Cardiac septum (tissue), 1 donor: ENCODE measurements around the gene SPO11. TPM values are rescaled to one million over a fixed set of nuclear protein-coding genes. Genes with fewer than 3 reads are reported as not detected.
A peak's percentile ranks its signal among the peaks of the same experiment; 100 is the strongest.

Experiments
- DNase-seq: peaks from one replicate; pipeline ENCODE4 v3.0.0-alpha.2; 2020; ENCODE audit warnings: low spot score
- intact Hi-C: fragments of 100-400 bp; cut with DNase I; formaldehyde crosslinking; loops from one replicate; pipeline ENCODE4 v1.14.0; 2022
- total RNA-seq: library from RNA; stranded (reverse); fragmentation: NEBNext Ultra II Directional; extraction: Animal tissue kit (Norgen Biotek cat#: 25700); gene quantifications from one replicate; pipeline ENCODE4 v1.2.1, GENCODE V29; 2021
- donor health status: DM: no; HTN: no; CAD: no.

The SPO11 gene
- total RNA-seq, 1 donor from 2014 or later, result not detected

- peak; percentile 39 for DNase-seq
- intact Hi-C loops, result no loop called here
These were observed 20.9 kb upstream of the SPO11 start for GRCh38 chr20:57308451-57309271.

GRCh38 chr20:57309544-57310115, 20.0 kb upstream of the SPO11 start:
- intact Hi-C loops, result no loop called here
- peak; percentile 47 for DNase-seq

- peak; percentile 51 for DNase-seq
- intact Hi-C loops, result no loop called here
These were observed 18.6 kb upstream of the SPO11 start for GRCh38 chr20:57310821-57311514.

GRCh38 chr20:57312138-57312537, 17.5 kb upstream of the SPO11 start:
- peak; percentile 9 for DNase-seq
- intact Hi-C loops, result no loop called here

- intact Hi-C loops, result no loop called here
These were observed 16.4 kb upstream of the SPO11 start for GRCh38 chr20:57313230-57313629.

DNA sequence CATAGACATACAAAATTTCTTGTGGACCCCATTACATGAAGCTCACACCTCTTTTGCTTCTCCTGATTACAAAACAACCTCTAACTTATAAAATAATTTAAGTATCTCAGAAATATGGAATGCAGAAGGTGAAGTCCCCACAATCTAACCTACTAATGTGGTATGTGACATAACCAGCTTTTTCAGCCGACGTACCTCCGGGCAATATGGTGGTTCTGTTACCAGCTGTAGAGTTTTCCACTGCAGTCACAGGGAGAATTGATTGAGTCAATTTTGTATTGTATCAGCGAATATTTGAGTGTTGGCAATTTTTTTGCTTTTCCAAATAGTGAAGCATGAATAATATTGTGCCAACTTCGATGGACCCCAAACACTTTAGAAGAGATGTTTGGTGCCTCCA, 15.7 kb upstream of the SPO11 start:
- intact Hi-C loops, result no loop called here
- DNase-seq, result peak; percentile 12

More at GRCh38 chr20:57313230-57313629, 16.4 kb upstream of the SPO11 start:
- DNase-seq, result peak; percentile 36

DNA sequence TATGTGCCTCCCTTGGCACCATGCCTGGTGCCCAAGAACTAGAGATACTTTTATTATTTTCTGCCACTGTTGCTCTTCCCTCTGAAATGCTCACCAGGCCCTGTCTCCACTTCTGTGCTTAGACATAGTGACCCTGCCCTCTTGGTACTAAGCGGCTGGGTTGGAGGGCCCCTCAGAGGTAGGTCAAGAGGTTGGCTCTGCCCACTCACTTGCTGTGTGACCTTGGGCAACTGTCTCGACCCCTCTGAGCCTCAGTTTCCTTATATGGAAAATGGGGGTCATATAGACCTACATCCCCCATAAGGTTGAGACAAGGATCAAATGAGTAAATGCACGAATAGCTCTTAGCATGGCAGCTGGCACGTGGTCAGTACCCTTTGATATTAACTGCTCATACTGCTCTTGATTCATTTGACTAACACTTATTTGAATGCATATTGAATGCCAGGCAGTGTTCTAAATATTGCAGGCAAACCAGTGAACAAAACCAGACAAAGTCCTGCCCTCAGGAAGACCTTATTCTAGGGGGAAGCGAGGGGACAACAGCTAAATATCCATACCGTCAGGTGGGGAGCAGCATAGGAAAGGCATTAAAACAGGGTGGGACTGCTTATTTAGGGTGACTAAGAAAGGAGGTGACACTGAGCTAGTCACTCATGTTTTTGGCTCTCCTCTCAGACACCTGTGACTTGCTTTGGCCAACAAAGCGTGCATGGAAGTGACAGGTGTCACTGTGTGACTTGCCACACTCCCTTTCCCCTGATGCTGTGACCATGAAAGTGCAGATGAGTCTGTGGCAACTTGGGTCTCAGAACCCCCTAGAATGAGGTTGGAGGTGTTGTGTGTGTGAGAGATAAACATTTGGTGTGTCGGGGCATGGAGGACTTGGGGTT, 14.3 kb upstream of the SPO11 start:
- peak; percentile 6 for DNase-seq
- intact Hi-C loops, result no loop called here

- intact Hi-C loops, result no loop called here
- peak; percentile 10 for DNase-seq
These were observed 13.6 kb upstream of the SPO11 start for GRCh38 chr20:57315976-57316480.

GRCh38 chr20:57316795-57317201, 12.8 kb upstream of the SPO11 start:
- peak; percentile 64 for DNase-seq
- intact Hi-C loops, result no loop called here

DNA sequence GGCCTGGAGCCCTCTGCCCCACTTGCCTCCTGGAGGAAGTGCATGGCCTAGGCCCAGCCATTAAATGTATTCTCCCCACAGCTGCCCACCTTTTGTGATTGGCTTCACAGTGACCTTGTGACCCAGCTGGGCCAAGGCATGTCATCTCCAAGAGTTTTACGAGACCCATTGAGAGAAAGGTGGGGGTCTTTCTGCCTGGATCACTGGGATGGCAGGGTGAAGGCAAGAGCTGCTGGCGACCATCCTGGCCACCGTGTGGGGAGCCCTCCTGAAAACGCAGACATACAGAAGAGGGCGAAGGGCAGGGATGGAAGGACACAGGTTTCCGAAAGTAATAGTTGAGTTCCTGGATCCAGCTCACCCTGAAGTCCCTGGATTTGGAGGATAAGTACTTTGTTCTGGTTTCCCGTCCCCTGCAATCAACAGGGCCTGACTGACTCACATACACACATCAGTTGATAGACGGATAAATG, 12.3 kb upstream of the SPO11 start:
- intact Hi-C loops, result no loop called here

DNA sequence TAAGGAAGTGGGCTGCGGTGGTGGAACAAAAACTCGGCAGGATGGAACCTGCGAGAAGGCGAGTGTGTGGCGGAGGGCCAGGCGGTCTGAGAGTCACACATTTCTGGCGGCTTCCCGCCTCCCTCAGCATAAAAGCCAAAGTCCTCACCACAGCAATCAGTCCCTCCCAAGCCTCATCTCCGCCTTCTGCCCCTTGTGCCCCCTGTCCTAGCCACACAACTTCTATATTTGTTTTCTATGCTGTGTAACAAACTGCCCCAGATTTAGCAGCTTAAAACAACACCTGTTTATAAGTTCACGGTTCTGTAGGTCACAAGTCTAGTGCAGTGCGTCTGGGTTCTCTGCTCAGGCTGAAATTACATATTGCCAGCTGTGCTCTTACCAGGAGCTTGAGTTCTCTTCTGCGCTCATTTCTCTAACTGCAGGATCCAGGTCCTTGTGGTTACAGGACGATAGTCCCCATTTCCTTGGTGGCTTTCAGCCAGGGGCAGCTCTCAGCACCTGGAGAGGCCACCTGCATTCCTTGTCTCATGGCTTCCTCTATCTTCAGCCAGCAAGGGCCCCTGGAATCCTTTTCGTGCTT, 11.7 kb upstream of the SPO11 start:
- peak; percentile 35 for DNase-seq
- intact Hi-C loops, result no loop called here

More for the DNA sequence above, 12.3 kb upstream of the SPO11 start:
- DNase-seq, result peak; percentile 15

- intact Hi-C loops, result no loop called here
- DNase-seq, result no peak
These were observed 10.0 kb upstream of the SPO11 start for GRCh38 chr20:57319584-57319983.

GRCh38 chr20:57320358-57320757, 9.2 kb upstream of the SPO11 start:
- DNase-seq, result no peak
- intact Hi-C loops, result no loop called here

DNA sequence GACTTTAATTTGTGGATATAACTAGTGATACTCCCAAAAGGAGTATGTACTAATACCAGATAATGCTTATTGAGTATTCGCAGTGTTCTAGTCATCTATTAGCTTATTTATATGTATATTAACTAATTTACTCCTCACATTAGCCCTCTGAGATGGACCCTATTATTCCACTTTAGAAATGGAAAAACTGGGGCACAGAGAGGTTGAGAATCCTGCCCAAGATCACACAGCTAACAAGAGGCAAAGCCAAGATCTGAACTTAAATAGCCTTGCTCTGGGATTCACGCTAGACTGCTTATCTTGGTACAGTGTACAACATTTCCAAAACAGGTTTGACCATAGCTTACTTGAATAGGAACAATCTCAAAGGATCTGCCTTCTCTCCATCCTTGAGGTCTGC, 8.5 kb upstream of the SPO11 start:
- intact Hi-C loops, result no loop called here
- no peak for DNase-seq

- DNase-seq, result no peak
- intact Hi-C loops, result no loop called here
These were observed 7.1 kb upstream of the SPO11 start for GRCh38 chr20:57322476-57322875.

- intact Hi-C loops, result no loop called here
- DNase-seq, result no peak
These were observed 6.6 kb upstream of the SPO11 start for GRCh38 chr20:57323034-57323433.

DNA sequence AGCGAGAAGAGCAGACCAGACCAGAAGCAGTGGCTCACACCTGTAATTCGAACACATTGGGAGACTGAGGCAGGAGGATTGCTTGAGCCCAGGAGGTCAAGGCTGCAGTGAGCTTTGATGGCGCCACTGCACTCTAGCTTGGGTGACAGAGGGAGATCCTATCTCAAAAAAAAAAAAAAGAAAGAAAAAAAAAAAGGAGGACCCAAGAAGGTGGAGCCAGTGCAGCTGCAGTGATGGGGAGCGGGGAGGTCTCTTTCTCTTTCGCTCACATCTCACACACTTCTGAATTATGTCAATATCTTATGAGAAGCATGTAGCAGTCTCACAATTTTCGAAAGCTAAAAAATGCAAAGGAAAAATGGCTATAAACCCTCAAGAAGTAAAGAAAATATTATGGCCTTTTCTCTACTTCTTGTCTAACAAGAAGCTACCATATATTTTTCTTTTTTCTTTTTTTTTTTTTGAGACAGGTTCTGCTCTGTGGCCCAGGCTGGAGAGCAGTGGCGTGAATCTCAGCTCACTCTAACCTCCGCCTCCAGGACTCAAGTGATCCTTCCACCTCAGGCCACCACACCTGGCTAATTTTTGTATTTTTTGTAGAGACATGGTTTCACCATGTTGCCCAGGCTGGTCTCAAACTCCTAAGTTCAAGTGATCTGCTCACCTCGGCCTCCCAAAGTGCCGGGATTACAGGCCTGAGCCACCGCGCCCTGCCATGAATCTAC, 3.8 kb upstream of the SPO11 start:
- no peak for DNase-seq
- intact Hi-C loops, result no loop called here

DNA sequence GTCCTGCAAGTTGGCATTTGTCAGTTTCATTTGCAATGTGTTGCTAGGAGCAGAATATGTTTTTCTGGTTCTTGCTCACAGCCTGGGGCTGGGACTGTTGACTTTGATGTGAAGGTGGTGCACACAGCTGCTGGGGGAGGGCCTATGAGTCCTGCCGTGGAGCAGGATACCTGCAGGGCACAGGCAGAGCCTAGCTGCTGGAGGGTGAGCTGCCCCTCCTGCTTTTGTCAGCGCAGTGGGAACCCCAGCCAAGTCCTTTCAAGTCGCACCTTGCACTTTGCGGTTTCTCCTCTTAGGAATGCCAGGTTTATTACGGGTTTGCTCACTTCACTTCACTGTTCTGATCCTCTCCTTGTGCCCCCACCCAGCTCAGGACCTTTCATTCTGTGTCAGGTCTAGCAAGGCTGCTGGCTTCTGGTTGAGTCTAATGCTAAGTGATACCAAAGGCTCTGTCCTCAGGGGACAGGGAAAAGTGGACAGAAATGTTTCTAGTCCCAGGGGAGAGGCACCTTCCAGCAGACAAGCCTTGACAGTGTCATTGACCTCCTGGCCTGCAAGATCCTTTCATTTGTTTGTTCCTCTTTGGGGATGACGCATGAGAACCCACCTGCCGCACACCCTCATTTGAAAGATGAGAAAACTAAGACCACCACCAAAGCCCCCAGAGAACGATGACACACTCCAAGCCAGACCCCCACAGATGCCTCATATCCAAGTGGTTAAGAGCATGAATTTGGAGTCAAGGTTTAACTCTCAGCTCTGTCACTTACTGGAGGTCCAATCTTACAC, 2.7 kb upstream of the SPO11 start:
- intact Hi-C loops, result no loop called here
- no peak for DNase-seq
